H1 (cell line): ENCODE results near the gene MED28. TPM values are rescaled to one million over a fixed set of nuclear protein-coding genes. Genes with fewer than 3 reads are reported as not detected.
A peak's percentile ranks its signal among the peaks of the same experiment; 100 is the strongest.

ENCODE experiments used
- CTCF ChIA-PET: fragments of 300-600 bp; sonication (Branson Sonifier 250); formaldehyde crosslinking; loops from one replicate; lab custom pipeline; 2021; ENCODE audit not compliant: partially characterized antibody; lab: Charles Lee
- POLR2A ChIA-PET: fragments of 300-600 bp; sonication (Branson Sonifier 250); formaldehyde crosslinking; loops from one replicate; lab custom pipeline; 2021; ENCODE audit warnings: inconsistent platforms; ENCODE audit not compliant: partially characterized antibody; lab: Charles Lee
- DNase-seq, 2 experiments: peaks; one replicate each; pipeline versions ENCODE4 v3.0.0 to v3.0.0-alpha.2; 2010 to 2022; ENCODE audit warnings: low spot score in 2 of 2, low read depth in 1 of 2, mixed read lengths in 1 of 2
- FAIRE-seq: peaks from 2 replicates; lab custom pipeline; 2011; peaks lifted over from hg19 to GRCh38; lab: Jason Lieb, UNC
- H2AFZ ChIP-seq: 2 replicates; pipeline ENCODE4 v1.8.1; 2012; ENCODE audit warnings: low read length, inconsistent platforms
- H2AK5ac ChIP-seq: 2 replicates; pipeline ENCODE4 v1.6.1; 2013; ENCODE audit warnings: low read depth, low read length
- H2BK120ac ChIP-seq: replicated peaks from 2 replicates; pipeline ENCODE3; 2013; ENCODE audit warnings: low read depth, low read length, inconsistent platforms
- H2BK12ac ChIP-seq: 2 replicates; pipeline ENCODE4 v1.6.1; 2013; ENCODE audit warnings: low read depth, low read length
- H2BK15ac ChIP-seq: 2 replicates; pipeline ENCODE4 v1.6.1; 2013; ENCODE audit warnings: low read length
- H2BK20ac ChIP-seq: 2 replicates; pipeline ENCODE4 v1.6.1; 2013; ENCODE audit warnings: low read length
- H2BK5ac ChIP-seq: 2 replicates; pipeline ENCODE4 v1.6.1; 2013; ENCODE audit warnings: low read depth, low read length
- H3K14ac ChIP-seq: 2 replicates; pipeline ENCODE4 v1.6.1; 2013; ENCODE audit warnings: inconsistent platforms; ENCODE audit not compliant: insufficient read length
- H3K18ac ChIP-seq: 2 replicates; pipeline ENCODE4 v1.6.1; 2013; ENCODE audit warnings: low read length; ENCODE audit errors: extremely low read depth
- H3K23ac ChIP-seq: 2 replicates; pipeline ENCODE4 v1.6.1; 2013; ENCODE audit warnings: inconsistent platforms; ENCODE audit not compliant: insufficient read length
- H3K23me2 ChIP-seq: 2 replicates; pipeline ENCODE4 v1.6.1; 2013; ENCODE audit warnings: low read depth, low read length
- H3K27ac ChIP-seq: 2 replicates; pipeline ENCODE4 v1.6.1; 2011; ENCODE audit warnings: low read depth, low read length, inconsistent platforms
- H3K27me3 ChIP-seq, 4 experiments: replicated peaks in 1 of 4; 1 replicate in 1 of 4; 2 replicates in 3 of 4; pipeline versions ENCODE4 v1.6.1 to v1.8.1; 2011 to 2013; ENCODE audit warnings: low read length in 3 of 4, mild to moderate bottlenecking in 3 of 4, inconsistent platforms in 2 of 4, mixed read lengths in 2 of 4, moderate library complexity in 1 of 4; ENCODE audit not compliant: control insufficient read depth in 3 of 4, insufficient read depth in 3 of 4; ENCODE audit errors: extremely low read depth in 1 of 4
- H3K36me3 ChIP-seq, 4 experiments: 2 replicates each; pipeline versions ENCODE4 v1.6.1 to v1.8.1; 2011 to 2013; ENCODE audit warnings: mild to moderate bottlenecking in 4 of 4, low read length in 3 of 4, moderate library complexity in 2 of 4, control low read depth in 1 of 4, inconsistent platforms in 1 of 4; ENCODE audit not compliant: insufficient read depth in 4 of 4, control insufficient read depth in 2 of 4
- H3K4ac ChIP-seq: replicated peaks from 2 replicates; pipeline ENCODE3; 2013; ENCODE audit warnings: low read length, low read depth, mixed read lengths, inconsistent platforms; ENCODE audit not compliant: insufficient read length
- H3K4me1 ChIP-seq, 4 experiments: replicated peaks in 1 of 4; 1 replicate in 1 of 4; 2 replicates in 3 of 4; pipeline versions ENCODE4 v1.6.1 to v1.8.1; 2011 to 2013; ENCODE audit warnings: low read length in 3 of 4, inconsistent platforms in 2 of 4, mixed read lengths in 1 of 4; ENCODE audit not compliant: insufficient read depth in 4 of 4, control insufficient read depth in 3 of 4
- H3K4me2 ChIP-seq, 2 experiments: 2 replicates each; pipeline versions ENCODE4 v1.6.1 to v1.8.1; 2011 to 2013; ENCODE audit warnings: low read depth in 2 of 2, low read length in 2 of 2, control low read depth in 1 of 2, inconsistent platforms in 1 of 2, mild to moderate bottlenecking in 1 of 2; ENCODE audit not compliant: insufficient read depth in 1 of 2
- H3K4me3 ChIP-seq, 4 experiments: fragments of 200-600, 300-600 bp in 1 of 4; sonication (generic), shearing (Covaris generic), sonication (Bioruptor Twin) in 1 of 4; 2 replicates each; pipeline versions ENCODE4 v1.5.1 to v1.8.1; 2011 to 2016; ENCODE audit warnings: low read length in 4 of 4, low read depth in 3 of 4, control low read depth in 2 of 4, inconsistent platforms in 2 of 4, mild to moderate bottlenecking in 2 of 4, mixed read lengths in 1 of 4, moderate library complexity in 1 of 4; ENCODE audit not compliant: insufficient read depth in 2 of 4; ENCODE audit errors: extremely low read depth in 1 of 4
- H3K56ac ChIP-seq: replicated peaks from 2 replicates; pipeline ENCODE3; 2013; ENCODE audit warnings: low read depth, mild to moderate bottlenecking, mixed read lengths, low read length, inconsistent platforms; ENCODE audit not compliant: insufficient read length
- H3K79me1 ChIP-seq: 2 replicates; pipeline ENCODE4 v1.6.1; 2013; ENCODE audit warnings: low read depth, low read length, control low read depth
- H3K79me2 ChIP-seq, 2 experiments: 2 replicates each; pipeline versions ENCODE4 v1.6.1 to v1.8.1; 2012 to 2013; ENCODE audit warnings: low read length in 2 of 2, mild to moderate bottlenecking in 2 of 2, inconsistent platforms in 1 of 2; ENCODE audit not compliant: insufficient read depth in 2 of 2, control insufficient read depth in 1 of 2
- H3K9ac ChIP-seq, 4 experiments: replicated peaks in 1 of 4; 1 replicate in 1 of 4; 2 replicates in 3 of 4; pipeline versions ENCODE4 v1.6.1 to v1.8.1; 2011 to 2013; ENCODE audit warnings: low read depth in 3 of 4, low read length in 3 of 4, control low read depth in 2 of 4, mild to moderate bottlenecking in 2 of 4, moderate library complexity in 2 of 4, inconsistent platforms in 1 of 4; ENCODE audit errors: extremely low read depth in 1 of 4
- H3K9me3 ChIP-seq, 2 experiments: 2 replicates each; pipeline versions ENCODE4 v1.6.1 to v1.8.1; 2012 to 2013; ENCODE audit warnings: mild to moderate bottlenecking in 2 of 2, moderate library complexity in 2 of 2, control low read depth in 1 of 2, inconsistent platforms in 1 of 2, low read depth in 1 of 2, low read length in 1 of 2, mixed read lengths in 1 of 2; ENCODE audit not compliant: insufficient read depth in 2 of 2
- H4K20me1 ChIP-seq, 2 experiments: replicated peaks in 1 of 2; 2 replicates each; pipeline versions ENCODE3 to v1.8.1; 2011 to 2013; ENCODE audit warnings: inconsistent platforms in 2 of 2, low read length in 2 of 2, mild to moderate bottlenecking in 1 of 2; ENCODE audit not compliant: insufficient read depth in 2 of 2, control insufficient read depth in 1 of 2
- H4K5ac ChIP-seq: 2 replicates; pipeline ENCODE4 v1.6.1; 2013; ENCODE audit warnings: low read length, low read depth, mixed read lengths, inconsistent platforms; ENCODE audit not compliant: insufficient read length
- H4K8ac ChIP-seq: 2 replicates; pipeline ENCODE4 v1.8.0; 2013; ENCODE audit warnings: mild to moderate bottlenecking, moderate library complexity, low read length, inconsistent platforms; ENCODE audit not compliant: insufficient read depth; ENCODE audit errors: extremely low read depth
- H4K91ac ChIP-seq: replicated peaks from 2 replicates; pipeline ENCODE3; 2013; ENCODE audit warnings: low read length, mixed read lengths, inconsistent platforms; ENCODE audit not compliant: insufficient read length
- ATF3 ChIP-seq: IDR thresholded peaks from 2 replicates; pipeline ENCODE4 v1.6.1; 2011; ENCODE audit warnings: low read depth, mild to moderate bottlenecking, low read length; ENCODE audit not compliant: insufficient read depth
- BCL11A ChIP-seq, 2 experiments: IDR thresholded peaks; one replicate each; pipeline ENCODE4 v1.6.1; 2011; ENCODE audit warnings: low read depth in 2 of 2, low read length in 2 of 2, mild to moderate bottlenecking in 2 of 2
- CTBP2 ChIP-seq: IDR thresholded peaks from 2 replicates; pipeline ENCODE4 v1.7.0; 2011; ENCODE audit warnings: borderline replicate concordance, mild to moderate bottlenecking, moderate library complexity, mixed read lengths, low read length; ENCODE audit not compliant: insufficient read depth, insufficient read length
- E2F6 ChIP-seq: IDR thresholded peaks from 2 replicates; pipeline ENCODE4 v1.6.1; 2012; ENCODE audit warnings: inconsistent platforms
- KDM1A ChIP-seq: fragments of 200-600, 300-600 bp; sonication (generic); IDR thresholded peaks from 2 replicates; pipeline ENCODE4 v1.7.1; 2016; ENCODE audit warnings: mild to moderate bottlenecking, low read length, borderline replicate concordance
- MAFK ChIP-seq: IDR thresholded peaks from 2 replicates; pipeline ENCODE4 v1.6.1; 2012; ENCODE audit warnings: low read depth, mild to moderate bottlenecking, improper control_type of control experiment, low read length
- NANOG ChIP-seq: IDR thresholded peaks from 2 replicates; pipeline ENCODE4 v1.6.1; 2011; ENCODE audit warnings: low read length, low read depth, mild to moderate bottlenecking, inconsistent platforms; ENCODE audit not compliant: insufficient read depth, poor library complexity, severe bottlenecking
- RAD21 ChIP-seq, 2 experiments: IDR thresholded peaks in 1 of 2; conservative IDR thresholded peaks in 1 of 2; 2 replicates each; pipeline ENCODE4 v1.6.1; 2011; ENCODE audit warnings: low read depth in 2 of 2, low read length in 2 of 2, improper control_type of control experiment in 1 of 2, inconsistent platforms in 1 of 2, mild to moderate bottlenecking in 1 of 2, moderate library complexity in 1 of 2
- SIRT6 ChIP-seq: IDR thresholded peaks from one replicate; pipeline ENCODE4 v1.7.1; 2012; ENCODE audit warnings: low read length, inconsistent platforms
- TAF7 ChIP-seq: optimal IDR thresholded peaks from 2 replicates; pipeline ENCODE3; 2011; ENCODE audit warnings: low read depth, mild to moderate bottlenecking, inconsistent platforms, low read length, moderate library complexity, borderline replicate concordance
- WGBS, 2 experiments: shearing (Covaris generic) in 1 of 2; methylation state at CpG; one replicate each; pipeline versions ENCODE4 v1.1.6 to v1.1.7; 2013 to 2015; ENCODE audit warnings: low lambda C conversion rate in 2 of 2, mixed read lengths in 2 of 2, inconsistent platforms in 1 of 2, low coverage in 1 of 2, missing lambda C conversion rate in 1 of 2; ENCODE audit not compliant: insufficient replicate concordance in 2 of 2, insufficient coverage in 1 of 2, insufficient read length in 1 of 2; ENCODE audit errors: extremely low coverage in 1 of 2, missing lambda C conversion rate in 1 of 2; 5-methylcytosine and 5-hydroxymethylcytosine counted together
- polyA plus RNA-seq, 7 experiments: library from polyadenylated mRNA; depleted of rRNA in 3 of 7; stranded (reverse) in 5 of 7; unstranded in 2 of 7; fragments of >200 nt in 5 of 7; fragments of 200-250 nt in 2 of 7; gene quantifications; 1 replicate in 5 of 7; 2 replicates in 1 of 7; 4 replicates in 1 of 7; pipeline versions ENCODE4 v1.2.1 to v1.2.3, GENCODE V29; 2011 to 2013; ENCODE audit warnings: missing spikeins in 2 of 7, mixed read lengths in 2 of 7
- total RNA-seq: library from RNA; stranded (reverse); fragmentation: NEBNext Ultra II Directional; extraction: Animal tissue kit (Norgen Biotek cat#: 25700); gene quantifications from 2 replicates; pipeline ENCODE4 v1.2.1, GENCODE V29; 2021

MED28 gene
- total and polyA plus RNA-seq, 2 of the 8 experiments (the other 6 are each of a cell fraction or from before 2014, with no cell fraction given), result 24.0 to 87.1 TPM

- POLR2A ChIA-PET, result interaction anchor here (0.6 to 1.5 kb wide), 3 partner anchors 18 to 176 kb away, joined by 3 to 4 read pairs (median 3); no protein-coding TSS in a partner anchor
- no peak overlapping the region for H3K4me2 ChIP-seq
- H2BK12ac ChIP-seq, result no peak overlapping the region
- no peaks in the 10 kb centered on the region for H3K79me2 ChIP-seq
- H3K9ac ChIP-seq, result no peak overlapping the region
- peaks cover 0 to 9% of the 10 kb centered on the region in 2 experiments; a peak in 3 of 4 replicates for H3K9me3 ChIP-seq
- H3K36me3 ChIP-seq, result peaks cover 0 to 10% (median 5%) of the 10 kb centered on the region in 4 experiments; a peak in 3 of 8 replicates
- DNase-seq (no peak), FAIRE-seq (no peak)
- H3K18ac ChIP-seq, result no peak overlapping the region
- H2BK5ac ChIP-seq, result no peak overlapping the region
- no peak for TF ChIP-seq NANOG
- TF ChIP-seq ATF3, result no peak
- TF ChIP-seq BCL11A (IDR thresholded peaks at IDR 0.05; ENCODE audit: low read depth in 2 of 2, low read length in 2 of 2), result no peak
- no peak for TF ChIP-seq E2F6
- TF ChIP-seq KDM1A, result no peak
- TF ChIP-seq TAF7, result no peak
- TF ChIP-seq CTBP2, result no peak
- no peak for TF ChIP-seq SIRT6
- no peak for TF ChIP-seq MAFK
- no peak for TF ChIP-seq RAD21 (IDR thresholded peaks at IDR 0.05 in 1 of 2, conservative IDR thresholded peaks at IDR 0.05 in 1 of 2; ENCODE audit: low read depth in 2 of 2, low read length in 2 of 2)
- no peak overlapping the region for H3K56ac ChIP-seq
- no peak overlapping the region for H4K5ac ChIP-seq
- no peak overlapping the region for H3K4ac ChIP-seq
- no peak overlapping the region for H3K27ac ChIP-seq
- CTCF ChIA-PET, result interaction anchor here (1.0 to 1.1 kb wide), 2 partner anchors 35 to 90 kb away, joined by 3 to 4 read pairs; no protein-coding TSS in a partner anchor
- no peaks in the 10 kb centered on the region; the same call in 1 of the 2 replicates for H3K79me1 ChIP-seq
- H3K23me2 ChIP-seq, result no peaks in the 10 kb centered on the region
- H4K20me1 ChIP-seq, result peaks cover 0 to 9% of the 10 kb centered on the region in 2 experiments
- H2AK5ac ChIP-seq, result no peak overlapping the region
- H3K4me3 ChIP-seq, result no peak overlapping the region
- H3K27me3 ChIP-seq, result no peaks in the 10 kb centered on the region; a peak in 1 of 7 replicates
- H3K14ac ChIP-seq, result no peak overlapping the region
- WGBS, 2 experiments, result 76% methylated on average over 7 of the region's 7 CpGs; no CpG with 5 or more reads in 1 of the 2 experiments
- H3K23ac ChIP-seq, result no peak overlapping the region
- no peak overlapping the region for H2AFZ ChIP-seq
- no peak overlapping the region for H4K91ac ChIP-seq
- no peak overlapping the region for H2BK15ac ChIP-seq
- H2BK120ac ChIP-seq, result no peak overlapping the region
- no peak overlapping the region for H2BK20ac ChIP-seq
- 0 out of 7 replicates have a peak, but pooled peaks cover 0 to 3% (median 0%) of the 10 kb centered on the region in 4 experiments for H3K4me1 ChIP-seq
- peak overlapping the region; percentile 51; the same call in 1 of the 2 replicates for H4K8ac ChIP-seq
Measured at GRCh38 chr4:17639136-17639535, 24.7 kb downstream of the MED28 start.
